HL-60/S4 treated with retinoic acid at 250 ng/mL for 4 days and 3 days (cell line): Measurements from ENCODE around the gene E4F1.

Source experiments
- in situ Hi-C: fragments of 300-500 bp; cut with MboI; formaldehyde crosslinking; loops from 2 replicates; pipeline ENCODE4 v1.7.0; 2022; ENCODE audit warnings: low sequenced_read_pairs

E4F1 gene

GRCh38 chr16:2205967-2206313 lies 17.5 kb upstream of the E4F1 start:
- in situ Hi-C loops, result no loop called here

- in situ Hi-C loops, result no loop called here
Measured at GRCh38 chr16:2206420-2206779, 17.0 kb upstream of the E4F1 start.

GRCh38 chr16:2206780-2207433 lies 16.5 kb upstream of the E4F1 start:
- in situ Hi-C loops, result no loop called here

GRCh38 chr16:2207872-2208271 lies 15.5 kb upstream of the E4F1 start:
- in situ Hi-C loops, result no loop called here

GRCh38 chr16:2208308-2208707 lies 15.1 kb upstream of the E4F1 start:
- in situ Hi-C loops, result no loop called here

- in situ Hi-C loops, result no loop called here
Measured at GRCh38 chr16:2208772-2209171, 14.6 kb upstream of the E4F1 start.

- in situ Hi-C loops, result no loop called here
Measured at GRCh38 chr16:2209258-2210008, 14.0 kb upstream of the E4F1 start.

- in situ Hi-C loops, result no loop called here
Measured at GRCh38 chr16:2210009-2210332, 13.4 kb upstream of the E4F1 start.

- in situ Hi-C loops, result no loop called here
Measured at GRCh38 chr16:2210386-2211365, 12.7 kb upstream of the E4F1 start, which contains the start of gene BRICD5. BRICD5 (minus strand) TSS chr16:2210863; CDS start chr16:2210833, 30 bp downstream.

GRCh38 chr16:2211923-2212347 lies 11.5 kb upstream of the E4F1 start:
- in situ Hi-C loops, result no loop called here

GRCh38 chr16:2212362-2213324 lies 10.7 kb upstream of the E4F1 start:
- in situ Hi-C loops, result no loop called here

GRCh38 chr16:2213817-2214718 lies 9.3 kb upstream of the E4F1 start:
- in situ Hi-C loops, result no loop called here

- in situ Hi-C loops, result no loop called here
Measured at GRCh38 chr16:2214719-2214968, 8.7 kb upstream of the E4F1 start, which contains the start of gene PGP. PGP (minus strand) TSS chr16:2214840; CDS start chr16:2214777, 63 bp downstream.

- in situ Hi-C loops, result no loop called here
Measured at GRCh38 chr16:2216330-2216729, 7.1 kb upstream of the E4F1 start.

- in situ Hi-C loops, result no loop called here
Measured at GRCh38 chr16:2223942-2224486, 623 bp downstream of the E4F1 start.

GRCh38 chr16:2226245-2226793 lies 2.9 kb downstream of the E4F1 start:
- in situ Hi-C loops, result no loop called here

- in situ Hi-C loops, result no loop called here
Measured at GRCh38 chr16:2226918-2227317, 3.5 kb downstream of the E4F1 start.

- in situ Hi-C loops, result no loop called here
Measured at GRCh38 chr16:2228161-2228824, 4.9 kb downstream of the E4F1 start.
